ENCODE measurements around the gene TNS3. TPM values are rescaled to one million over a fixed set of nuclear protein-coding genes. Genes with fewer than 3 reads are reported as not detected.

Gene TNS3
- total RNA-seq, 1 donor from 2014 or later, result 92.9 TPM

DNA sequence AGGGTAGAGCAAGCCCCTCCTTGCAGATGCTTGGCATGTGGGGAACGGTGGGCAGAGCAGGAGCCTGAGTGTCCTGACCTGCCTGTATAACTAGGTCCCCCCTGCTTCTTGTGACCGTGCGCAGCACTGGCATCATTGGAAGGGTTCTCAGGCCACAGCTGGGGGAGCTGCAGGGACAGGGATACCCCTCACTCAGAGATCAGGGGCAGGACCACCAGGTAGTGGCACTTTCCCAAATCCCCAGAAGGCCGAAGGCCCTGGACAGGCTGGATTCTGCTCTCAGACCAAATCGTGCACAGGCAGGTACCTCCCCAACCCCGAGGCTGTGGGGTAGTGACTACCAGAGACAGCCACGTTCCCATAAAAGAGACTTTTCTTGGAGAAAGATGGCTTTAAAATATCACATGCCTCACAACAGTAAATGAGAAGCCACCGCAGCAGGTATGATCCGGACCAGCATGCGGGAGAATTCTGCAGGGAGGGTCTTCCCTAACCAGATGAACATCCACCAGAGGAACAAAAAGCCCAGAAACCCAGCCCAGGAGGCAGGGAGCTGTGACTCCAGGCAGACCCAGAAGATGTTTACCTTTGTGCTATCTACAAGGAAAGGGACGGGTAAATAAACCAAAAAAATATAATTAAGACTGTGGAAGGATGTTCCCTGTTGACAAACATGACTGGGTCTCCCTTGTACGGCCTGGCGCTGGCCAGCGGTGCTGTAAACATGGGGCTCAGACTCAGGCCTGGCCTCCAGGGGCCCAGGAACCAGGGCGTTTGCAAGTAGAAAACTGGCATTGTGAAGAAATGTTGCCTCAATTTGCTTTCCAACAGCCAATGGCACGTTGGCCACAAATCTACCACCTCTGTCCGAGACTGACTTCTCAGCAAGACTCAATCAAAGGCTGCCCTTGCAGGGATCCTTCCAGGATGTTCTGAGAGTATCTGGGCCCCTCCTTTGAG is 180.0 kb downstream of the TNS3 start:
- Mint-ChIP-seq H3K4me1 (ENCODE audit: low read depth, unreplicated experiment) (peaks cover 12% of the 10 kb centered on the region), H3K4me3 (ENCODE audit: unreplicated experiment) (no peak overlapping the region), H3K36me3 (ENCODE audit: low read depth, unreplicated experiment) (peaks cover 31% of the 10 kb centered on the region), H3K27me3 (ENCODE audit: low read depth, unreplicated experiment) (no peaks in the 10 kb centered on the region), H3K9me3 (ENCODE audit: unreplicated experiment) (no peaks in the 10 kb centered on the region), H3K27ac (ENCODE audit: unreplicated experiment) (no peak overlapping the region)
- no peak for DNase-seq (ENCODE audit: low read depth)
- no peak overlapping the region for H3K9ac ChIP-seq (ENCODE audit: low read length)
- TF ChIP-seq EZH2 (IDR thresholded peaks at IDR 0.05; ENCODE audit: insufficient read depth, low read length), result no peak
- TF ChIP-seq, protein P1, sequence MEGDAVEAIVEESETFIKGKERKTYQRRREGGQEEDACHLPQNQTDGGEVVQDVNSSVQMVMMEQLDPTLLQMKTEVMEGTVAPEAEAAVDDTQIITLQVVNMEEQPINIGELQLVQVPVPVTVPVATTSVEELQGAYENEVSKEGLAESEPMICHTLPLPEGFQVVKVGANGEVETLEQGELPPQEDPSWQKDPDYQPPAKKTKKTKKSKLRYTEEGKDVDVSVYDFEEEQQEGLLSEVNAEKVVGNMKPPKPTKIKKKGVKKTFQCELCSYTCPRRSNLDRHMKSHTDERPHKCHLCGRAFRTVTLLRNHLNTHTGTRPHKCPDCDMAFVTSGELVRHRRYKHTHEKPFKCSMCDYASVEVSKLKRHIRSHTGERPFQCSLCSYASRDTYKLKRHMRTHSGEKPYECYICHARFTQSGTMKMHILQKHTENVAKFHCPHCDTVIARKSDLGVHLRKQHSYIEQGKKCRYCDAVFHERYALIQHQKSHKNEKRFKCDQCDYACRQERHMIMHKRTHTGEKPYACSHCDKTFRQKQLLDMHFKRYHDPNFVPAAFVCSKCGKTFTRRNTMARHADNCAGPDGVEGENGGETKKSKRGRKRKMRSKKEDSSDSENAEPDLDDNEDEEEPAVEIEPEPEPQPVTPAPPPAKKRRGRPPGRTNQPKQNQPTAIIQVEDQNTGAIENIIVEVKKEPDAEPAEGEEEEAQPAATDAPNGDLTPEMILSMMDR (IDR thresholded peaks at IDR 0.05; ENCODE audit: insufficient read depth, low read depth, low read length), result no peak
- H3K9me3 ChIP-seq (ENCODE audit: insufficient read depth, low read depth, low read length), result no peaks in the 10 kb centered on the region
- H4K20me1 ChIP-seq (ENCODE audit: insufficient read depth, low read length), result peaks cover 59% of the 10 kb centered on the region
- no peak overlapping the region for H3K4me2 ChIP-seq (ENCODE audit: low read length)
- no peak overlapping the region for H3K4me3 ChIP-seq (ENCODE audit: insufficient read depth, low read depth, low read length)
- H2AFZ ChIP-seq (ENCODE audit: low read depth, low read length), result no peak overlapping the region
- FAIRE-seq, result no peak
- H3K27me3 ChIP-seq (ENCODE audit: insufficient read depth, low read length), result no peaks in the 10 kb centered on the region
- peaks cover 1% of the 10 kb centered on the region for H3K79me2 ChIP-seq (ENCODE audit: insufficient read depth, low read length)
- H3K27ac ChIP-seq (ENCODE audit: low read depth, low read length), result no peak overlapping the region
- peaks cover 9% of the 10 kb centered on the region for H3K36me3 ChIP-seq (ENCODE audit: insufficient read depth, low read length)
- H3K4me1 ChIP-seq (ENCODE audit: insufficient read depth, low read length), result peaks cover 9% of the 10 kb centered on the region

DNA sequence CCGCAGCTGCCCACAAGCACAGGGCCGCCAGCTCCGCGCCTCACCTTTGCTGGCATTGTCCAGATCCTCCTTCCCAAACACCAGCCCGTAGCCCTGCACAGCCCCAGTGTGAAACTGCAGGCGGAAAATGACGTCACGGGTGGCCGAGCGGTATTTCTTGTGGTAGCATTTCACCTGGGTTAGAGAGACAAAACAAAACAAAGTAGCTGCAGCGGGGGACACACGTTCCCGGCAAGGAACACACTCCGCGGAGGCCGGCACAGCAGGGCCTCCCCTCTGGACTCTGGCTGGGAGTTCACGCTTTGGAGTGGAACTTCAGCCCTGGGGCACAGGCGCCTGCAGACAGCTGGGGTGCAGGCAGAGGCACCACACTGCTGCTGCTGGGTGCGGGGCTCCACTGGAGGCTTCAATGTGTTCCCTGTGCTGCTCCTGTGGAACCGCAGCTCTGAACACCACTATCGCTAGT is 181.1 kb downstream of the TNS3 start:
- DNase-seq (ENCODE audit: low read depth), result no peak
- no peak for FAIRE-seq
- peaks cover 54% of the 10 kb centered on the region for H4K20me1 ChIP-seq (ENCODE audit: insufficient read depth, low read length)
- Mint-ChIP-seq H3K27ac (ENCODE audit: unreplicated experiment) (no peak overlapping the region), H3K9me3 (ENCODE audit: unreplicated experiment) (no peaks in the 10 kb centered on the region), H3K36me3 (ENCODE audit: low read depth, unreplicated experiment) (peaks cover 30% of the 10 kb centered on the region), H3K4me3 (ENCODE audit: unreplicated experiment) (no peak overlapping the region), H3K27me3 (ENCODE audit: low read depth, unreplicated experiment) (no peaks in the 10 kb centered on the region), H3K4me1 (ENCODE audit: low read depth, unreplicated experiment) (peaks cover 12% of the 10 kb centered on the region)
- H3K4me3 ChIP-seq (ENCODE audit: insufficient read depth, low read depth, low read length), result no peak overlapping the region
- H3K4me1 ChIP-seq (ENCODE audit: insufficient read depth, low read length), result peaks cover 5% of the 10 kb centered on the region
- H3K36me3 ChIP-seq (ENCODE audit: insufficient read depth, low read length), result peaks cover 20% of the 10 kb centered on the region
- no peaks in the 10 kb centered on the region for H3K9me3 ChIP-seq (ENCODE audit: insufficient read depth, low read depth, low read length)
- H2AFZ ChIP-seq (ENCODE audit: low read depth, low read length), result no peak overlapping the region
- H3K9ac ChIP-seq (ENCODE audit: low read length), result no peak overlapping the region
- H3K79me2 ChIP-seq (ENCODE audit: insufficient read depth, low read length), result peaks cover 2% of the 10 kb centered on the region
- no peak overlapping the region for H3K4me2 ChIP-seq (ENCODE audit: low read length)
- H3K27ac ChIP-seq (ENCODE audit: low read depth, low read length), result no peak overlapping the region
- TF ChIP-seq EZH2 (IDR thresholded peaks at IDR 0.05; ENCODE audit: insufficient read depth, low read length), result no peak
- TF ChIP-seq, protein P1 (IDR thresholded peaks at IDR 0.05; ENCODE audit: insufficient read depth, low read depth, low read length), result no peak
- no peaks in the 10 kb centered on the region for H3K27me3 ChIP-seq (ENCODE audit: insufficient read depth, low read length)

DNA sequence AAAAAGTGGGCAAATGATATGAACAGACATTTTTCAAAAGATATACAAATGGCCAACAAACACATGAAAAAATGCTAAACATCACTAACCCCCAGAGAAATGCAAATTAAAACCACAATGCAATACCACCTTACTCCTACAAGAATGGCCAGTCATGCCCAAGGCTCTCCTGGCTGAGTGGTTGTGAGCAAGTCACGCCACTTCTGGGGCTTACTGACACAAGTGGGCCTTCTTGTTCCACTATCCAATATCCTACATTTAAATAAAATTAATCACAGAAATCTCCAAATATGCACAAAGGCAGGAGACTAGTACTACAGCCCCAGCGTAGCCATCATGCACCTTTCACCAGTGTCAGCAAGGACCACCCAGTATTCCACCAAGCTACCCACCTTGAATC is 181.9 kb downstream of the TNS3 start:
- Histone ChIP-seq H4K20me1 (ENCODE audit: insufficient read depth, low read length) (peaks cover 54% of the 10 kb centered on the region), H3K4me1 (ENCODE audit: insufficient read depth, low read length) (no peaks in the 10 kb centered on the region), H3K4me2 (ENCODE audit: low read length) (no peak overlapping the region), H3K27ac (ENCODE audit: low read depth, low read length) (no peak overlapping the region), H3K79me2 (ENCODE audit: insufficient read depth, low read length) (peaks cover 2% of the 10 kb centered on the region), H3K36me3 (ENCODE audit: insufficient read depth, low read length) (peaks cover 25% of the 10 kb centered on the region), H3K9me3 (ENCODE audit: insufficient read depth, low read depth, low read length) (no peaks in the 10 kb centered on the region), H2AFZ (ENCODE audit: low read depth, low read length) (no peak overlapping the region), H3K4me3 (ENCODE audit: insufficient read depth, low read depth, low read length) (no peak overlapping the region), H3K9ac (ENCODE audit: low read length) (no peak overlapping the region), H3K27me3 (ENCODE audit: insufficient read depth, low read length) (no peaks in the 10 kb centered on the region)
- no peak for FAIRE-seq
- peaks cover 12% of the 10 kb centered on the region for H3K4me1 Mint-ChIP-seq (ENCODE audit: low read depth, unreplicated experiment)
- no peaks in the 10 kb centered on the region for H3K9me3 Mint-ChIP-seq (ENCODE audit: unreplicated experiment)
- DNase-seq (ENCODE audit: low read depth), result peak; percentile 23
- no peak overlapping the region for H3K4me3 Mint-ChIP-seq (ENCODE audit: unreplicated experiment)
- no peak overlapping the region for H3K27ac Mint-ChIP-seq (ENCODE audit: unreplicated experiment)
- no peaks in the 10 kb centered on the region for H3K27me3 Mint-ChIP-seq (ENCODE audit: low read depth, unreplicated experiment)
- no peak for TF ChIP-seq EZH2 (IDR thresholded peaks at IDR 0.05; ENCODE audit: insufficient read depth, low read length)
- TF ChIP-seq, protein P1 (IDR thresholded peaks at IDR 0.05; ENCODE audit: insufficient read depth, low read depth, low read length), result no peak
- H3K36me3 Mint-ChIP-seq (ENCODE audit: low read depth, unreplicated experiment), result peaks cover 34% of the 10 kb centered on the region
